Head of caudate nucleus (tissue), 42 donors: ENCODE results near the gene ZFHX3.

Source experiments
- DNase-seq, 42 donors: peaks; one replicate each; pipeline versions ENCODE4 v3.0.0 to v3.0.0-alpha.2; 2020 to 2021; ENCODE audit warnings: mixed read lengths in 7 of 42
- intact Hi-C: fragments of 100-400 bp; cut with DNase I; formaldehyde crosslinking; loops from one replicate; pipeline ENCODE4 v1.15.0; 2022

Gene ZFHX3

GRCh38 chr16:73048292-73049080, 558 bp upstream of the ZFHX3 start:
- intact Hi-C loops: no loop called here
- DNase-seq: peak in 3 of 42 donors; percentile 34 to 66 (median 53)

GRCh38 chr16:73047221-73047535, 750 bp downstream of the ZFHX3 start:
- intact Hi-C loops: no loop called here

DNA sequence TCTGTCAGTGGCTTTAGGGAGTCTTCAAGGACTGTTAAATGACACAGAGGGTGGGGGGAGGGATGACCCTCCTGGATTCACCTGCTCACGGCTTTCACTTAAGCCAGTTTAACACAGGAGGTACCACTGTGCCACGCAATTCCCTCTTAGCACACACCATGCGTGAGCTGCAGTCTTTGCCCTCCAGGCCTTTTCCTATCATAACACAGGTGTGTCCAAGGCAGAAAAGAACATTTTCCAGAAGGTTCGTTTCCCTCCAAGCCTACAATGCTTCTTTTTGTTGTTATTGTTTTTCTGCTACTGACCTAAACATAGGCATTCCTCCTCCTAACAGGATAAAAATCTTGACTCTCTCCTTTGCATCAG, 1.1 kb downstream of the ZFHX3 start:
- intact Hi-C loops: no loop called here

More at GRCh38 chr16:73047221-73047535, 750 bp downstream of the ZFHX3 start:
- DNase-seq: no peak

GRCh38 chr16:73046202-73046848, 1.6 kb downstream of the ZFHX3 start:
- no peak for DNase-seq
- intact Hi-C loops: no loop called here

More for the DNA sequence above, 1.1 kb downstream of the ZFHX3 start:
- DNase-seq: no peak

GRCh38 chr16:73043828-73044467, 4.0 kb downstream of the ZFHX3 start:
- intact Hi-C loops: no loop called here
- no peak for DNase-seq

GRCh38 chr16:73042807-73043206, 5.1 kb downstream of the ZFHX3 start:
- intact Hi-C loops: no loop called here
- DNase-seq: no peak

DNA sequence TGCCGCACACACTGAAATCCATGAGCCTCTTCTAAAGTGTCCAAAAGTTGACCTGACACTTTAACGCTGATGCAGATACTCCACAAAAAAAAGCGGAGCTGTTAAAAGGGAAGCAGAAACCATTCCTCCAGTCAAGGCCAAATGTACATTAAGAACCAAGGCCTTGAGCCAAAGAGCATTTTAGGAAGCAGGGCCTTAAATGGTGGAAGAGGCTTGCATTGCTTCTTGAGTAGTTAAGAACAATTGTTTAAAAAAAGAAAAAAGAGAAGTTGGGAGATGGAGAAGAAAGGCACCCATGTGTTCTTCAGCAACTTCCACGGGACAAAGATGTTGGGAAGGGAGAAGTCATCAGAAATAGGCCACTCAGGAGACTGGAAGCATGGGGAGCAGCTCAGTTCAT, 6.3 kb downstream of the ZFHX3 start:
- intact Hi-C loops: no loop called here
- DNase-seq: no peak

- no peak for DNase-seq
- intact Hi-C loops: no loop called here
These were observed 7.1 kb downstream of the ZFHX3 start for GRCh38 chr16:73040735-73041402.

- no peak for DNase-seq
- intact Hi-C loops: no loop called here
These were observed 7.8 kb downstream of the ZFHX3 start for GRCh38 chr16:73040136-73040535.

- intact Hi-C loops: no loop called here
- DNase-seq: no peak
These were observed 9.9 kb downstream of the ZFHX3 start for GRCh38 chr16:73037845-73038570.

DNA sequence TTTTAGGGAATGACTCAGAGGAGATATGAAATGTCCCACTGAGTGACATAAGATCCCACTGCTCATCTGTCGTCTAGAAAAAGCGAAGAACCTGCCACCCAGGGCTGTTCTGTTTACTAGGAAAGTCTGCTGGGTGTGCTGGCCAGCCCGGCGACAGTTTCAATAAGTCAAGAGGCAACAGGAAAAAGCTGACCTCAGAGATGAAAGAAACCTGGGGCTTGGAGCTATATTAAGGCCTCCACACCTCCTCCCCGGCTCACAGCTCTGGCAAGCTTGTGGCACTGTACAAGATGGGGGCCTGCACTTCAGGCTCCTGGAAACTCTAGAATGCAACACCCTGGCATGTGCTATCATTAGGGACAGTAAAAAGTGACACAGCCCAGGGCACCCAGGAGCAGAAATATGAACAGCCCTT, 10.6 kb downstream of the ZFHX3 start:
- intact Hi-C loops: no loop called here
- peak in 2 of 42 donors; percentile 24 to 31 for DNase-seq

DNA sequence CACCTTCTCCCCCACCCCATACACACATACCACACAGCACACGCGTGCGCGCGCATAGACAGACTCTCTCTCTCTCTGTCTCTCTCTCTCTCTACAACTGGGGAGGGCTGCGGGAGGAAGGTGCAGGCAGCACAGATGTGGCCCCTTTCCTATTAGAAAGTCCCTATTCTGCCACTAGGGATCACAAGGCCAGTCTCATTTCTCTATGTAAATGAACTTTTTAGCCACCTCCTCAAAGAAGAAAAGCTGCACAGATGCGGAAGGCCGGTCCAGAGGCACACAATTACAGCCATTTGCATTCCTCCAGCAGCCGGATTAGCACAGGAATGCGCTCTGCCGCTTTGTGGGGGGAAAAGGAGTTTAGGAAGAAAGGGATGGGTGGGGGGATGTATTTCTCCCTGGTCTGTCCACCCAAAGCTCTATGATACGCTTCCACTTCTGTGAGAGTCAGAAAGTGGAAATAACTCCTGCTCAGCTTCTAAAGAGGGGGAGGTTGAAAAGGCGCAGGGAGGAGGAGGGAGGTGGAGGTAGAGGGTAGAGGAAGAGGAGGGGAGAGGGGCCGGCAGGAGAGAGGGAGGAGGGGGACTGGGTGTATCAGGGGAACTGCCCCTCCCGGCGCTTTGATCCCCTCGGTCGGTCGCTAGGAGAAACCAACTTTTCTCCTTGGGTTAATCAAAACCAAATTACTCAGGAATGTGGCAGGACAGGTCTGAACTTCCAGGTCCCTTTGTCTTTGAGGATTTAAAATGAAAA, 11.7 kb downstream of the ZFHX3 start:
- no peak for DNase-seq
- intact Hi-C loops: no loop called here

DNA sequence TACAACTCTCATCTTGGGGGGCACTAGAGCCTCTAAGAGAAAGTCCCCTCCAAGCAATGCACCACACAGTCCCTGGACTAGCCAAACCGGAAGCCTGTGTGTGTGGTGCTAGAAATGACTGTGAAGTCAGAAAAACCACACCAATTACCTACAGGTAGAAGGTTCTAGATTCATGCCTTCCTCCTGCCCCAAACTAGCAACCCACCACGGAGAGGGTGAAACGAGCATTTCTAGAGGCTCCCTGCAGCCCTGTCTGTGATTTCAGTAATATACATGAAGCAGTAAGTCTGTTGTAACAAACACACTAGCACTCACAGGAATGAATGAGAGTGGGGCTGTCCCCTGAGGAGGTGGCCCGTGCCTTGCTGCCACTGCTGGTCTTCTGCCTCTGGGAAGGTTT, 13.6 kb downstream of the ZFHX3 start:
- DNase-seq: no peak
- intact Hi-C loops: no loop called here

DNA sequence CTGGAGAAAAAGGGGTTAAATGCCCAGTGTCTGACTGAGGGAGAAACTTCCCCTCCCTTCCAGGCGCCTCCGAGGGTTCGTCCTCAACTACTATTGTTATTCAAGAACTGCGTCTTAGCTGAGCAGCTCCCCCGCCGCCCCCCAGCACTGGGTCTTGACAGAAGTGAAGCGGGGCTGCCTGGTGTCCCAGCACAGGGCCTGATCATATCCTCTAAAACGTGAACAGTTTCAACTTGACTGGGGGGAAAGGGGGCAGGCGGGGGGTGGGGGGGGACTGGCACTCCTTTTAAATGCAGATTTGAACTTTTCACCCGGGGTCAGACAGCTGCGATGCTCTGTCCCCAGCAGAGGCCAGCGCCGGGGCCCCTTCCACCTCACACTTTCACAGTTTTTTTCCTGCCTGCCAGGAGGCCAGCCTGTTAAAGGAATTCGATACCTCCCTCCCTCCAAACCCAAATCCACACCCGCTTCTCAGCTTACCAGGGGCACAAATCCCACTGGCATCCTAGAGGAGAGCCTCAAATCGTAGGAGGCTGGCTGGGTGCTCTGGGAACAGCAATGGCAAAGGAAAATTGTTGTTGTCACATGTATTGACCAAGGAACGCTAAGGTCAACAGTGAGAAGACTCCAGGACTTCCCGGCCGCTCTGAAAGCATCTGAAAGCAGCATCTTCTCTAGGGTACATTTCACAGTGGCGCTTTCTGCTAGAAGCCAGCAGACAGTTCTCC, 14.5 kb downstream of the ZFHX3 start:
- intact Hi-C loops: no loop called here

GRCh38 chr16:73032541-73033270, 15.2 kb downstream of the ZFHX3 start:
- intact Hi-C loops: no loop called here
- DNase-seq: no peak

More for the DNA sequence above, 14.5 kb downstream of the ZFHX3 start:
- peak in 33 of 42 donors; percentile 23 to 83 (median 55) for DNase-seq

- intact Hi-C loops: no loop called here
- DNase-seq: no peak
These were observed 15.9 kb downstream of the ZFHX3 start for GRCh38 chr16:73031984-73032383.

- intact Hi-C loops: no loop called here
- no peak for DNase-seq
These were observed 16.6 kb downstream of the ZFHX3 start for GRCh38 chr16:73031155-73031866.
